ENCODE data around the gene MDGA2.
A peak's percentile ranks its signal among the peaks of the same experiment; 100 is the strongest.

MDGA2 gene

GRCh38 chr14:46840944-46841720 lies 834.3 kb downstream of the MDGA2 start:
- DNase-seq, result no peak

GRCh38 chr14:46820291-46820690 lies 855.1 kb downstream of the MDGA2 start:
- DNase-seq, result no peak

- no peak for DNase-seq
Measured at GRCh38 chr14:46819117-46819516, 856.3 kb downstream of the MDGA2 start.

- DNase-seq, result peak; percentile 72
Measured at GRCh38 chr14:46818147-46818546, 857.3 kb downstream of the MDGA2 start.

GRCh38 chr14:46793144-46793543 lies 882.3 kb downstream of the MDGA2 start:
- no peak for DNase-seq
